Left lobe of liver (tissue), 2 donors: Measurements from ENCODE around the gene CARD10. TPM values are rescaled to one million over a fixed set of nuclear protein-coding genes. Genes with fewer than 3 reads are reported as not detected.

Source experiments
- ATAC-seq: fragments of 200-7000 bp; cut with Tn5 transposase; one replicate; pipeline ENCODE4 v1.9.1; 2020; ENCODE audit warnings: mild to moderate bottlenecking, moderate library complexity
- DNase-seq: peaks from one replicate; pipeline ENCODE4 v3.0.0-alpha.2; 2020; ENCODE audit warnings: low spot score
- total RNA-seq: library from RNA; stranded (reverse); gene quantifications from one replicate; pipeline ENCODE4 v1.2.1, GENCODE V29; 2021
- donor health status: DM: no; HTN: no; CAD: no; lungs with moderate emphysema.
- donor health status: DM: no; HTN: yes; CAD: no.

The CARD10 gene
- total RNA-seq, 1 donor from 2014 or later: 22.4 TPM

DNA sequence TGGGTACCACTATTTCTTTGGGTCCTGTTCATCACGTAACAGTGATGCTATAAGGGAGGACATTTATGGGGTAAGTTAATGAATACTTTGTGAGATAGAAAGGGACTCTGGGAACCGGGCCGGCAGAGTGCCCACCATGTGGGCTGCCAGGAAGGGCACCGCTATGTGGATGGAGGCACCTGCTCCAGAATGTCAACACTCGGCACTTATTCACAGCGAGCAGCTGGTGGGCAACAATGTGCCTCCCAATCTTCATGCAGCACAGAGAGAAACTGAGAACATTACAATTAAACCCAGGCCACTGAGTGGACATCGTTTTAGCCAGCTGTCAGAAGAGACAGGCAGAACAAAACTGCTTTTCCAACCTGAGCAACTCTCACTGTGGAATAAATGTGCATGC lies 76.1 kb downstream of the CARD10 start:
- ATAC-seq (no peak), DNase-seq (no peak)

DNA sequence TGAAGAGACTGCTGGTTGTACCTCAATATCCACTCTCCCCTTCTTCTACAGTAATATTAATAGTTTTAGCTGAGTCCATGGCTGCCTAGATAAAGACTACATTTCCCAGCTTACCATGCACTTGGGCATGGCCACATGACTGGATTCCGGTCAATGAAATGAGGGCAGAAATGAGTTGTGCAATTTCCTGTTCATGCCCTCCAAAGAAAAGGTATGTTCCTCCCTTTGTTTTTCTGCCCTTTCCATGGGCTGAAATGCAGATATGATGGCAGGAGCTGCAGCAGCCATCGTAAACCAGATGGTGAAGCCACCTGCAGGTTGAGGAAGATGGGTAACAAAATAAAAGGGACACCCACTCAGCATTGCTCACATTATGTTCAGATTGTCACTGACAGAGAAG lies 76.7 kb downstream of the CARD10 start:
- peak; percentile 69 for ATAC-seq
- DNase-seq: no peak

- ATAC-seq: no peak
Observed at GRCh38 chr22:37442135-37442534, 77.1 kb downstream of the CARD10 start.

GRCh38 chr22:37440875-37441274 lies 78.3 kb downstream of the CARD10 start:
- ATAC-seq (no peak), DNase-seq (no peak)

More at GRCh38 chr22:37442135-37442534, 77.1 kb downstream of the CARD10 start:
- DNase-seq: no peak

Other genes with a start within 250 kb of the CARD10 start
- gene CYTH4, start 236.9 kb downstream of the CARD10 start, total RNA-seq: 5.2 TPM
- gene ELFN2, start 91.9 kb downstream of the CARD10 start, total RNA-seq: 0.23 TPM
- 8.0 TPM for gene MFNG, start 33.0 kb downstream of the CARD10 start, total RNA-seq
- 38.9 TPM for gene CDC42EP1, start 41.1 kb upstream of the CARD10 start, total RNA-seq
- 0.65 TPM for gene LGALS2, start 60.7 kb upstream of the CARD10 start, total RNA-seq
- 27.3 TPM for gene GGA1, start 89.4 kb upstream of the CARD10 start, total RNA-seq
- 3.0 TPM for gene SH3BP1, start 120.3 kb upstream of the CARD10 start, total RNA-seq
- gene PDXP, start 139.3 kb upstream of the CARD10 start, total RNA-seq: 40.9 TPM
- 115 TPM for gene LGALS1, start 156.2 kb upstream of the CARD10 start, total RNA-seq
- gene NOL12, start 166.9 kb upstream of the CARD10 start, total RNA-seq: 9.9 TPM
- 15.7 TPM for gene TRIOBP, start 177.6 kb upstream of the CARD10 start, total RNA-seq